HG02763 (cell line): ENCODE results near the gene KPNA4.
"Not testable (repeated sequence)": the region's sequence is repeated elsewhere in the genome, so short reads cannot be mapped to it uniquely, and the experiment has no call there.

Experiments used
- ATAC-seq: cut with Tn5 transposase; IDR thresholded peaks from one replicate; pipeline ENCODE4 v1.9.1; 2021; ENCODE audit warnings: mild to moderate bottlenecking, moderate library complexity; ENCODE audit not compliant: unreplicated experiment

KPNA4 gene

DNA sequence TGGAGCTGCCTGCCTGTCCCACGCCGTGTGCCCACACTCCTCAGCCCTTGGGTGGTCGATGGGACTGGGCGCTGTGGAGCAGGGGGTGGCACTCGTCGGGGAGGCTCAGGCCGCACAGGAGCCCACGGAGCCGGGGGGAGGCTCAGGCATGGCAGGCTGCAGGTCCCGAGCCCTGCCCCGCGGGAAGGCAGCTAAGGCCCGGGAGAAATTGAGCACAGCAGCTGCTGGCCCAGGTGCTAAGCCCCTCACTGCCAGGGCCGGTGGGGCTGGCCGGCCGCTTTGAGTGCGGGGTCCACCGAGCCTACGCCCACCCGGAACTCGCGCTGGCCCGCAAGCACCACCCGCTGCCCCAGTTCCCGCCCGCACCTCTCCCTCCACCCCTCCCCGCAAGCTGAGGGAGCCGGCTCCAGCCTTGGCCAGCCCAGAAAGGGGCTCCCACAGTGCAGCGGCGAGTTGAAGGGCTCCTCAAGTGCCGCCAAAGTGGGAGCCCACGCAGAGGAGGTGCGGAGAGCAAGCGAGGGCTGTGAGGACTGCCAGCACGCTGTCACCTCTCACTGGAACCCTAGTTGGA lies 8.7 kb upstream of the KPNA4 start:
- ATAC-seq = not testable (repeated sequence)

DNA sequence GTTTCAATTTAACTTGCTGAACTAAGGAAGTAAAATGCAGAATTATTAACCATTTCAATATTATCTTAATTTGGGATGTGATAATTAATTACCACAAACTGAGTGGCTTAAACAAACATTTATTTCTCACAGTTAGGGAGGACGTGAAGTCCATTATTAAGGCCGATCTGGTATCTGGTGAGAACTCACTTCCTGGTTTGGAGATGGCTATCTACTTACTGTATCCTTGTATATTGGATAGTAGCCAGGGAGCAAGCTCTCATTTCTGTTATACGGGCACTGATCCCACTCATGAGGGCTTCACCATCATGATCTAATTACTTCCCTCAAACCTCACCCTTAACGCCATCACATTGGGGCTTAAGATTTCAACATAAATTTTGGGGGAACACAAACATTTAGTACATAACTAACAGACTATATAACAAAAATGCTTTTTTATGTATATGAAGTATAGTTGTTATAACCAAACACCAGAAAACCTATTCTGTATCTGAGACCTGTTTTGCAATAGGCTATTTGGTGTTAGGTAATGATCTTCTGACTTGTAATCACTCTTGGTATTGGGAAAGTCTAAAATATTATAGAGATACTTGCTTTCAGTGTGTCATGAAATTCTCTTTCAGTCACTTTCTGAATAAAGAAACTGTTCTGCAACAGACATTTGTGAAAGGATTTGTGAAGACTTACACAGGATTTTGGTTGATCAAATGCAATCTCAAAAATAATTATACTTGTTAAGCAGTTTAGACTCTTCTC lies 4.7 kb upstream of the KPNA4 start:
- no peak for ATAC-seq

DNA sequence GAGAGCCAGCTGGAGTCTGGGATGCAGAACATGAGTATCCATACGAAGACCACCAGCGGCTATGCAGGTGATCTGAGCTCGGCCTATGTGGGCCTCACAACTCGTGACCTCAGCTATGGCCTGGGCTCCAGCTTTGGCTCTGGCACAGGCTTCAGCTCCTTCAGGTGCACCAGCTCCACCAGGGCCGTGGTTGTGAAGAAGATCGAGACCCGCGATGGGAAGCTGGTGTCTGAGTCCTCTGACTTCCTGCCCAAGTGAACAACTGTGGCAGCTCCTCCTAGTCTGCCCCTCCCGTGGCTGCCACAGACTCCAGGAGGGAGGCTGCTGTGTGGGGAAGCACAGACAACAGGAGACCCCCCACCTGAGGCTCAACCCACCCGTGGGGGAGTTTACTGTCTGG lies 3.6 kb upstream of the KPNA4 start:
- ATAC-seq = no peak

- ATAC-seq = no peak
Observed at GRCh38 chr3:160567774-160568173, 2.4 kb upstream of the KPNA4 start.

GRCh38 chr3:160566499-160566898 lies 1.1 kb upstream of the KPNA4 start:
- no peak for ATAC-seq

- peak; percentile 46 for ATAC-seq
Observed at GRCh38 chr3:160564949-160565441, 376 bp downstream of the KPNA4 start.

- ATAC-seq = no peak
Observed at GRCh38 chr3:160564258-160564911, 986 bp downstream of the KPNA4 start.

GRCh38 chr3:160562952-160563351 lies 2.4 kb downstream of the KPNA4 start:
- ATAC-seq = no peak

- no peak for ATAC-seq
Observed at GRCh38 chr3:160557571-160557970, 7.8 kb downstream of the KPNA4 start.

- ATAC-seq = no peak
Observed at GRCh38 chr3:160556141-160556540, 9.2 kb downstream of the KPNA4 start.

DNA sequence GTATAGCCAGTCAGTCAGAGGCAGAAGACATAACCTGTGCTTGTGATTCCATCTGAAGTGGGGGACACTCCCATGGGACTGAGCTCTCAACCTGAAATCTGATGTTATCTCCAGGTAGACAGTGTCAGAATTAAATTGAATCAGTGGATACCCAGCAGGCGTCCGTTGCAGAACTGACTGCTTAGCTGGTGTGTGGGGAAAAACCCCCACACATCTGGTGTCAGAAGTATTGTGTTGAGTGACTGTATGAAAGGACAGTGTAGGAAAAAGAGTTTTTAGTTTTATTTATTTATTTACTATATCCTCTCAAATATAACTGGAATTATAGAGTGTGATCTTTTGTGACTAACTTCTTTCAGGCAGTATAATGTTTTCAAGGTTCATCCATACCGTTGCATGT lies 10.4 kb downstream of the KPNA4 start:
- no peak for ATAC-seq

- ATAC-seq = no peak
Observed at GRCh38 chr3:160553827-160554226, 11.5 kb downstream of the KPNA4 start.

DNA sequence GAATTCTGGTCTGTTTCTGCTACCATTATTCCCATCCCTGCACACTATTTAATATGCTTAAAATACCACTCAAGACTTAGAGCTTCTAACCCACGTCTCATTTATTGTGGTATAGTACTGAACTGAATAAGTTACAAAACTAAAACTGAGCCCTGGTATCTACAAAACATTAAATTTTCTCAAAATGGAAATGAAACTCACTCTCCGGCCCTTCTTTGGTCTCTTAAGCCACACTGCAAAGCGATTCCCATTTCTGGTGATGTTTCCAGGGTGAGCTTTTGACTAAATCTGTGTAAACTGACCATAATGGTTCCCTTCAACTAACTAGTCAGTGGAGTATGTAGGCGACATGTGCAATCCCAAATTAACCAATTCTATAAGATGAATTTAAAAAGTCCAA lies 18.6 kb downstream of the KPNA4 start:
- no peak for ATAC-seq

DNA sequence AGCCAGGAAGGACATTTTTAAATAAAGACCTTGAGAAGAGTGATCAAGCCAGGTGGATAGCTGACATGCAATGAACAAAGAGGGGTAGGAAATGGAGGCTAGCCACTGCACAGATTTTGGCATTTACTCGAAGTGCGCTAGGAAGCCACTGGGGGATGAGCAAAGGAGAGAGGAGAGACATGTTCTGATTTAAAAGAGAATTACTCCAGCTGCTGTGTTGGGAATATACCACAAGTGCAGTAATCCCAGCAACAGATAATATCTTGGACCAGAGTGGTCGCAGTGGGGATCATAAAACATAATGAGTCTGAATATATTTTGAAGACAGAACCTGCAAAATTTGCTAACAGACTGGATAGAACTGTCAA lies 19.9 kb downstream of the KPNA4 start:
- no peak for ATAC-seq

GRCh38 chr3:160544844-160545503 lies 20.4 kb downstream of the KPNA4 start:
- ATAC-seq = no peak

DNA sequence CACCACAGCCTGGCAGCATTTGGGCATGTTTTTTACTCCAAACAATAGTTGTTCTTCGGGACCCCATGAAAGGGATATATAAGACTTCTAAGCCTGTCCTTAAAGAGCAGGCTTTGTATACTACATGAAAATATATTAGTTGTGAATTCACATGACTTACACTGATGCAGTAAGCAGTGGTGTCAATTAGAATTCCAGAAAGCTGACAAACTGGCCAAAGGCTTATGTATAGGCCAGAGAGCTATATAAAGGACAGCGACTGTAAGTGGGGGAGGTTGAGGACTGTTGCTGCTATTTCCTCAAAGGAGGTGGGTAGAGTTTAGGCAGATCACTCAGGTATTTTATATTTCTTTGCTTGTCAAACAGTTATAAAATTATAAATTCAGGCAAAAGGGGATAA lies 24.8 kb downstream of the KPNA4 start:
- no peak for ATAC-seq

- ATAC-seq = no peak
Observed at GRCh38 chr3:160538895-160539294, 26.5 kb downstream of the KPNA4 start.

GRCh38 chr3:160537729-160538128 lies 27.6 kb downstream of the KPNA4 start:
- ATAC-seq = no peak

DNA sequence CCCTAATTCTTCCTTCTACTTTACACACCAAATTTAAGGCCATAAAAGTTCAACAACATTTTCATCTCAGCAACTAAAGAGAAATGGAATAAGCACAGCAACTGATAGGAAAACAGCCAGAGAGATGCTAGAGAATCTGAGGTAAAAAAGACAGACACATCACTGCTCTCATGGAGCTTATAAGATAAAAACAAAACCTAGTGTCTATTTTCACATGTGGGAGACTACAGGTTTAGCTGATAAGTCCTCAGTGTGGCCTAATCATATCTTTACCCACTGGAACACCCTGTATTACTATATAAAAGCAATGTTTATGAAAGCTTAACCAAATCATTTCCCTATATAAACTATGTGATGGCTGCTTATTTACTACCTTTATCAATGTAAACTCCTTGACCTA lies 33.0 kb downstream of the KPNA4 start:
- no peak for ATAC-seq

GRCh38 chr3:160531311-160531710 lies 34.1 kb downstream of the KPNA4 start:
- ATAC-seq = no peak

DNA sequence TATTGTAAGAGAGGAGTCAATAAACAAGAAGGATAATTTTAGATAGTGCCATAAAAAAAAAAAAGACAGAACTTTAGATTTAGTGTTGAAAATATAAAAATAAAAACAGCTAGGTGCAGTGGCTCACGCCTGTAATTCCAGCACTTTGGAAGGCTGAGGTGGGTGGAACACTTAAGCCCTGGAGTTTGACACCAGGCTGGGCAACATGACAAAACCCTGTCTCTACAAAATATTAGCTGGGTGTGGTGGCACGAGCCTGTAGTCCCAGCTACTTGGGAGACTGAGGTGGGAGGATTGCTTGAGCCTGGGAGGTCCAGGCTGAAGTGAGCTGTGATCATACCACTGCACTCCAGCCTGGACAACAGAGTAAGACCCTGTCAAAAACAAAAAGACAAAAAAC lies 49.0 kb downstream of the KPNA4 start:
- not testable (repeated sequence) for ATAC-seq

- ATAC-seq = no peak
Observed at GRCh38 chr3:160501325-160501724, 64.0 kb downstream of the KPNA4 start.
